Activated T-cell treated with anti-CD3 and anti-CD28 coated beads, Interleukin-2, amount 50 U/mL, for 72 hours (primary cell): Measurements from ENCODE around the gene NFIB. TPM values are rescaled to one million over a fixed set of nuclear protein-coding genes. Genes with fewer than 3 reads are reported as not detected.

Experiments used
- ATAC-seq, 2 donors: fragments of 150-1000 bp; cut with Tn5 transposase; replicated peaks in 1 of 2; 2 replicates each; pipeline ENCODE4 v1.10.0; 2021; ENCODE audit warnings: moderate library complexity in 2 of 2, mild to moderate bottlenecking in 1 of 2
- DNase-seq, 2 donors: peaks; one replicate each; pipeline ENCODE4 v3.0.0; 2021 to 2022; ENCODE audit warnings: mixed read lengths in 1 of 2
- H3K27ac Mint-ChIP-seq: one replicate; pipeline ENCODE4 v1.8.0; 2022; ENCODE audit warnings: mild to moderate bottlenecking, moderate library complexity, mixed read lengths
- H3K27me3 Mint-ChIP-seq: one replicate; pipeline ENCODE4 v1.8.0; 2022; ENCODE audit warnings: low read depth, mixed read lengths
- H3K36me3 Mint-ChIP-seq, 2 donors: one replicate each; pipeline ENCODE4 v1.8.0; 2022; ENCODE audit warnings: mixed read lengths in 2 of 2, mild to moderate bottlenecking in 1 of 2; ENCODE audit not compliant: insufficient read depth in 2 of 2
- H3K4me1 Mint-ChIP-seq: one replicate; pipeline ENCODE4 v1.8.0; 2022; ENCODE audit warnings: low read depth, mixed read lengths
- H3K4me3 Mint-ChIP-seq, 2 donors: one replicate each; pipeline ENCODE4 v1.8.0; 2022; ENCODE audit warnings: mild to moderate bottlenecking in 2 of 2, mixed read lengths in 2 of 2, moderate library complexity in 2 of 2
- H3K9me3 Mint-ChIP-seq, 2 donors: one replicate each; pipeline ENCODE4 v1.8.0; 2022; ENCODE audit warnings: mixed read lengths in 2 of 2
- total RNA-seq, 2 donors: library from RNA; stranded (reverse); gene quantifications; one replicate each; pipeline ENCODE4 v1.2.3, GENCODE V29; 2022

Gene NFIB
- total RNA-seq, result not detected

DNA sequence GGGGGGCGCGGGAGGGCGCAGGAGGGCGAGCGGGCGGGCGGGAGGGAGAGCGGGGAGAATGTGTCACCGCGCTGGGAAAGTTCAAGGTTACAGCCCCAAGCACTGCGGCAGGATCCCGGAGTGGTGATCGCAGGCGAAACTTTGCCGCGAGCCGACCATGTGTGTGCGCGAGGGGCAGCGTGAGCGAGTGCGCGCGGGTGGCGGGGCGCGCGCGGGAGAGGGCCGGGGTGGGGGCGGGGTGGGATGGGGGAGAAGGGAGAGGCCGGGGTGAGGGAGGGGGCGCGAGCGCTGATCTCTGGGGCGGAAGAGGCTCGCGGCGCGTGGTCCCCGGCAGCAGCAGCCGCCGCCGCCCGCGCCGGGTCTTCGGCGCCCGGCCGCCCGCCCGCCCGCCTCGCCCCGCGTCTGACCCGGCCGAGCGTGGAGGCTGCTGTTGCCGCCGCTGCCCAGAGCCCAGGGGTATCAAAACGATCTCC, at the start of gene NFIB:
TSS of gene NFIB (minus strand) at position 191 of the 473 bp plus-strand sequence. CDS start 630 bp downstream, outside the sequence.
- peaks cover 2 to 8% of the 10 kb centered on the region in 2 donors for H3K36me3 Mint-ChIP-seq
- peak within 1 kb of the TSS; percentile 50 for H3K27ac Mint-ChIP-seq
- peak within 1 kb of the TSS; percentile 84 to 94 for H3K4me3 Mint-ChIP-seq
- DNase-seq (peak in 1 of 2 donors; percentile 11), ATAC-seq (peak; percentile 28 to 31)
- peaks cover 71% of the 10 kb centered on the region for H3K27me3 Mint-ChIP-seq
- H3K9me3 Mint-ChIP-seq, result no peaks in the 10 kb centered on the region
- H3K4me1 Mint-ChIP-seq, result peaks cover 25% of the 10 kb centered on the region

DNA sequence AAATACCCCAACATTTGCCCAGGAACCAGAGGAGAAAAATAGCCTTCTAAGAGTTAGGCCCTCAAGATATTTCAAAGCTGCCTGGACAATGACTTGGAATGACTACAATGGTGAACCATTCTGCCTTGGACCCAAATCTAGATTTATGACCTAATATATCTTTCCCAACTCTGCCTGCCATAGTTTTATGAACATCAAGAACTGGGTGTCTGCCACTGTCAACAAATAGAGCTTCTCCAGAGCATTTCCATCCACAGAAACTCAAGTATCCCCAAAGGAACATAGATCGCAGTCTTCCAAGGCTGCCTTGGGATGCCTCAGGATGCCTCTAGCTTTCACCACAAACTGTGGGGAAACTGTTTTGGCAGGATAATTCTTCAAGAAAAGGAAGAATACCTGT, 48.2 kb upstream of the NFIB start:
- Mint-ChIP-seq H3K36me3 (peaks cover 0 to under 1% of the 10 kb centered on the region in 2 donors), H3K4me1 (no peaks in the 10 kb centered on the region), H3K27ac (no peak overlapping the region), H3K27me3 (peaks cover 22% of the 10 kb centered on the region), H3K9me3 (peaks cover 1 to 4% of the 10 kb centered on the region in 2 donors), H3K4me3 (no peak overlapping the region)
- no peak for DNase-seq
- ATAC-seq, result no peak

DNA sequence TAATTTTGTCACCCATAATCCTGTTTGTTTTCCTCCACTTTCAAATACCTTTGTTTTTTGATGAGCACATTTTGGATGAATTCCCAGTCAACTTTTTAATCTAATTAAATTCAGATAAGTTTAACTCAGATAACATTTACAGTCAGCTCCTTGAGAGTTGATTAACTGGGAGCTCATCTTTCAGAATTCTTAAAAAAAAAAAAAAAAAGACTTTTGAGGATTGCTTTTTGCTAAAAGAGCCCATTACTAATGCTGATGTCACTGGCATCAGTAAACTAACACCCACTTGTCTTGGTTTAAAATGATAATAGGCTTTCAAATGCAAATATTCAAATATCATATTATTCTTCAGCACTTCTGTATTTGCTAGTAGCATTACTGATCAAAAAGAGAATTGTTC, 47.1 kb upstream of the NFIB start:
- Mint-ChIP-seq H3K4me3 (no peak overlapping the region), H3K36me3 (no peaks in the 10 kb centered on the region), H3K27ac (no peak overlapping the region), H3K27me3 (peaks cover 24% of the 10 kb centered on the region), H3K9me3 (no peaks in the 10 kb centered on the region), H3K4me1 (no peaks in the 10 kb centered on the region)
- DNase-seq (no peak), ATAC-seq (no peak)

- H3K27ac Mint-ChIP-seq, result no peak overlapping the region
- H3K4me3 Mint-ChIP-seq, result no peak overlapping the region
- no peaks in the 10 kb centered on the region for H3K9me3 Mint-ChIP-seq
These were observed 44.6 kb upstream of the NFIB start for GRCh38 chr9:14358523-14358922.

GRCh38 chr9:14356351-14357265, 42.7 kb upstream of the NFIB start:
- Mint-ChIP-seq H3K4me1 (no peaks in the 10 kb centered on the region), H3K4me3 (no peak overlapping the region), H3K27ac (no peak overlapping the region), H3K9me3 (no peaks in the 10 kb centered on the region), H3K27me3 (peaks cover 47% of the 10 kb centered on the region), H3K36me3 (no peaks in the 10 kb centered on the region)
- ATAC-seq, result no peak
- no peak for DNase-seq

More at GRCh38 chr9:14358523-14358922, 44.6 kb upstream of the NFIB start:
- Mint-ChIP-seq H3K36me3 (no peaks in the 10 kb centered on the region), H3K4me1 (no peaks in the 10 kb centered on the region), H3K27me3 (peaks cover 30% of the 10 kb centered on the region)
- ATAC-seq (no peak), DNase-seq (no peak)

DNA sequence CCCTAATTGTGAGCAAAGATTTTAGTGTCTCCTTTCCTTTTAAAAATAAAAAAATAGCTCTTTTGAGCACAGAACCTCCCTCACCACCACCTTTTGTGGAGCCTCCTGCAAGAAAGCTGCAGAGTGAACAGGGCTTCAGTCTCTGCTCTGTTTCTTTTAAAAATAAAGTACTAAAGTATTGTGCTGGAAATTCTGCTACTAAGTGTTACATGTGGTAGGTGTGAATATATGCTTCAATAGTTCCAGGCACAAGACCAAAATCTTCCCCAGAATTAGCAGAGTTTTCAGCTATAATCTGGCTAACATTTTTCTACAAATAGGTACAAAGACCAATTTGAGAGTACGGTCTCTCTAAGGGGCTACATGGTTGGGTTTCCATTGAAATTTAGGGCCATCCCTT, 40.3 kb upstream of the NFIB start:
- Mint-ChIP-seq H3K4me3 (no peak overlapping the region), H3K9me3 (no peaks in the 10 kb centered on the region), H3K4me1 (no peaks in the 10 kb centered on the region), H3K36me3 (no peaks in the 10 kb centered on the region), H3K27ac (no peak overlapping the region), H3K27me3 (peaks cover 68% of the 10 kb centered on the region)
- ATAC-seq (no peak), DNase-seq (no peak)

GRCh38 chr9:14353222-14354056, 39.5 kb upstream of the NFIB start:
- DNase-seq, result peak; percentile 84 to 86
- Mint-ChIP-seq H3K27me3 (peaks cover 76% of the 10 kb centered on the region), H3K36me3 (no peaks in the 10 kb centered on the region), H3K4me3 (no peak overlapping the region), H3K9me3 (no peaks in the 10 kb centered on the region), H3K4me1 (peaks cover 7% of the 10 kb centered on the region), H3K27ac (no peak overlapping the region)
- peak; percentile 77 to 79 for ATAC-seq

GRCh38 chr9:14352503-14352902, 38.6 kb upstream of the NFIB start:
- Mint-ChIP-seq H3K4me3 (no peak overlapping the region), H3K27ac (no peak overlapping the region), H3K27me3 (peaks cover 83% of the 10 kb centered on the region), H3K9me3 (no peaks in the 10 kb centered on the region), H3K36me3 (no peaks in the 10 kb centered on the region), H3K4me1 (peaks cover 12% of the 10 kb centered on the region)
- ATAC-seq (no peak), DNase-seq (no peak)

GRCh38 chr9:14351221-14351836, 37.4 kb upstream of the NFIB start:
- no peak overlapping the region for H3K27ac Mint-ChIP-seq
- no peak overlapping the region for H3K4me3 Mint-ChIP-seq
- DNase-seq (no peak), ATAC-seq (no peak)
- H3K27me3 Mint-ChIP-seq, result peaks cover 72% of the 10 kb centered on the region
- H3K36me3 Mint-ChIP-seq, result no peaks in the 10 kb centered on the region
- H3K4me1 Mint-ChIP-seq, result peaks cover 12% of the 10 kb centered on the region
- no peaks in the 10 kb centered on the region for H3K9me3 Mint-ChIP-seq

DNA sequence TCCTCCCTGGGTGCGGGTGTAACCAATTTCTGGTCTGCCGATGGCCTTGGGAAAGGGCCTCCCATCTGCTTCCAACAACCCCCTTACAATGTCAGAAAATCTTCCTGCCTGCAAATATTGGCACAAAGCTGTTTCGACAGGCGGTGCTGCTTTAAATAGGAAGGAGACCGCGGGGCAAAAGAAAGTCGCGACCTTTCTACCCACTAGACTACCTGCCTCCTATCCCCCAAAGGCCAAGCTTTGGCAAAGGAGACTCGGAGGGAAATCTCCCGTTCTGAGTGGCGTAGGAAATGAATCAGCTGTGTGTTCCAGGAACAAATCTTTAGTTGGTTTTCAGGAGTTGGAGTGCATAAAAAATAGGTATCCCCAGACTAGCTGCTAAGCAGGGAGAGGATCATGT, 36.8 kb upstream of the NFIB start:
- H3K27ac Mint-ChIP-seq, result no peak overlapping the region
- no peaks in the 10 kb centered on the region for H3K36me3 Mint-ChIP-seq
- DNase-seq, result no peak
- peaks cover 70% of the 10 kb centered on the region for H3K27me3 Mint-ChIP-seq
- H3K4me3 Mint-ChIP-seq, result no peak overlapping the region
- no peaks in the 10 kb centered on the region for H3K9me3 Mint-ChIP-seq
- ATAC-seq, result no peak
- H3K4me1 Mint-ChIP-seq, result peaks cover 12% of the 10 kb centered on the region

DNA sequence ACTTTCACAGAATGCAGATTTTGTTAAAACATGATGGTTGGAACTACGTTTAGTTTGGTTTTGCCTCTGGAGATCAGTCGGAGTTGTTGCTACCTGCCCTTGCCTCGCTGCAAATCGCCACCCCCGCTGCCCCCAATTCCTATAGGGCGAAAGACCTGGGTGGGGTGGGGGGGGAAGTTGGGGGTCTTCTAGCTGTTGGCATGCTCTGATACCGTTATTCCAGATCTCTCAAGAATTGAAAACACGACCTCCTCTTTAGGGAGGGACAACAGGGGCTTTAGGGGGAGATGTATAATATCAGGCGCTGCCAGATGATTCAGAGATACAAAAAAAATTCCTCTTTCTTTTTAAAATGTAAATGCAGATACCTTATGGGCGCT, 36.4 kb upstream of the NFIB start:
- Mint-ChIP-seq H3K4me3 (no peak overlapping the region), H3K36me3 (no peaks in the 10 kb centered on the region), H3K4me1 (peaks cover 12% of the 10 kb centered on the region), H3K27ac (no peak overlapping the region), H3K9me3 (no peaks in the 10 kb centered on the region), H3K27me3 (peaks cover 70% of the 10 kb centered on the region)
- DNase-seq (no peak), ATAC-seq (no peak)

DNA sequence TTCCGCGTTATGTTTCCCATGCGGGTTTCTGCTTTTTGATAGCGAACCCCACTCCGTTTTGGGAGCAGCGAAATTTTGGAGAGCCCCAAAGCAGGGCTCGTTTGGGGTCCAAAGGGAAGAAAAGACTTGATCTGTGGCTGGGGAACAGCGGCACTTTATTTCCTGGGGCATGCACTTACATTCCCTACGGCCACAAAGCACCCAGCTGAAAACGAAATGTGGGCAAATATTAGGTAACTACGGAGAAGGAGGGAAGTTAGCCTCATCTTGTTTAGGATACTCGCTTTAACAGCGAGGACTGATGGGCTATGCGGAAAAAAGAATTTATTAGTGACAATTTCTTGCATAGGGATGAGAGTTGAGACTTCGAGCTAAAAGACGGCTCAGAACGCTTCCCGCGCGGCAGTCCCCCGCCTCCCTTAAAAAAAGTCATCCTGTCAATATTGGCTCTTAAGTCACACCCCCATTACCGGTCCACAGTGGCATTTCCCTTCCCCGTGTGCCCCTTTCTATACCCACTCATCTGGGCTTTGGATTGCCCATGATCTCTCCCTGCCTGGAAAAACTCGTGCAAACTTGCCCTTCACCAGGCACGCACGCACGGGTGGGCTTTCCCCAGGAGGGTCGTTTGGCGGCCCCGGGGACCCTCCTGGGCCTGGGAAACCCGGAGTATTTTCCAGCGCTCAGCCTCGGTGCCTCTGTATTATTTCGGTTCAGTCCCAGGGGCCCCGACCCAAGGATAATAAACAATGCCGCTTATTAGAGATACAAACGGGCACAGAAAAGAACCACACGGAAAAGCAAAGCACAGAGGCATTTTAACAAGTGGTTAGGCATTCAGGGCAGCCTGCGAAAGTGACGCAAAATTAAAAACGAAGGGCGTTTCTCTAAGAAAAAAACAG, 35.8 kb upstream of the NFIB start:
- Mint-ChIP-seq H3K4me1 (peaks cover 12% of the 10 kb centered on the region), H3K9me3 (no peaks in the 10 kb centered on the region), H3K27ac (no peak overlapping the region), H3K4me3 (no peak overlapping the region), H3K36me3 (no peaks in the 10 kb centered on the region), H3K27me3 (peaks cover 64% of the 10 kb centered on the region)
- DNase-seq (no peak), ATAC-seq (no peak)
